ENCODE results near the gene CD24.
"Not testable (repeated sequence)": the region's sequence is repeated elsewhere in the genome, so short reads cannot be mapped to it uniquely, and the experiment has no call there.

The CD24 gene

GRCh38 chr6:106974336-106974998 is at the start of gene CD24:
Gene CD24 (minus strand): TSS chr6:106974729. CDS start chr6:106974646, 83 bp downstream.
- H3K4me3 ChIP-seq (ENCODE audit: low read depth, low read length) = peak within 1 kb of the TSS; percentile 64
- TF ChIP-seq CTCF (IDR thresholded peaks at IDR 0.05; ENCODE audit: borderline replicate concordance, insufficient read depth, low read depth, low read length) = no peak

- TF ChIP-seq CTCF (IDR thresholded peaks at IDR 0.05; ENCODE audit: borderline replicate concordance, insufficient read depth, low read depth, low read length) = no peak
- no peak overlapping the region for H3K4me3 ChIP-seq (ENCODE audit: low read depth, low read length)
Observed at GRCh38 chr6:107021446-107022185, 47.1 kb upstream of the CD24 start.

DNA sequence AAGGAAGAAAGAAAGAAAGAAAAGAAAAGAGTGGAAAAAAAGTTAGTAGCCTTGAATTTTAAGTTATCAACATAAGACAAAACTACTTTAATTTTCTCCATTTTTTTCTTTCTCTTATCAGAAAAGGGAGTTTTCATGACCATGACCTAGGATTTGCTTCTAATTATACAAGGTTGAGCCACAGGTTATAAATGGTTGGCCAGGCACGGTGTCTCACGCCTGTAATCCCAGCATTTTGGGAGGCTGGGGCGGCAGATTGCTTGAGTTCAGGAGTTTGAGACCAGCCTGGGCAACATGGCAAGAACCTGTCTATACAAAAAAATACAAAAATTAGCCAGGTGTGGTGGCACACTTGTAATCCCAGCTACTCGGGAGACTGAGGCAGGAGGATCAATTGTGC is 45.7 kb upstream of the CD24 start:
- H3K4me3 ChIP-seq (ENCODE audit: low read depth, low read length) = no peak overlapping the region
- no peak for TF ChIP-seq CTCF (IDR thresholded peaks at IDR 0.05; ENCODE audit: borderline replicate concordance, insufficient read depth, low read depth, low read length)

DNA sequence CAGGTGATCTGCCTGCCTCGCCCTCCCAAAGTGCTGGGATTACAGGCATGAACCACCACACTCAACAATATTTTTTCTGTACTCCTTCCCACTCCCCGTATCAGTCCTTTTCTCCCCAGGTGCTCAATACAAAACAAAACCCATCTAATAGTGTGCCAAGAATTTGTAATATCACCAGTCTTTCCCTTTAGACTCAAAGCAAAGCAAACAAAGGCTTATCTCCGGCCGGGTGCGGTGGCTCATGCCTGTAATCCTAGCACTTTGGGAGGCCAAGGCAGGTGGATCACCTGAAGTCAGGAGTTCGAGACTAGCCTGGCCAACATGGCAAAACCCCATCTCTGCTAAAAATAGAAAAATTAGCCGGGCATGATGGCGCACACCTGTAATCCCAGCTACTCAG is 45.1 kb upstream of the CD24 start:
- H3K4me3 ChIP-seq (ENCODE audit: low read depth, low read length) = not testable (repeated sequence)

DNA sequence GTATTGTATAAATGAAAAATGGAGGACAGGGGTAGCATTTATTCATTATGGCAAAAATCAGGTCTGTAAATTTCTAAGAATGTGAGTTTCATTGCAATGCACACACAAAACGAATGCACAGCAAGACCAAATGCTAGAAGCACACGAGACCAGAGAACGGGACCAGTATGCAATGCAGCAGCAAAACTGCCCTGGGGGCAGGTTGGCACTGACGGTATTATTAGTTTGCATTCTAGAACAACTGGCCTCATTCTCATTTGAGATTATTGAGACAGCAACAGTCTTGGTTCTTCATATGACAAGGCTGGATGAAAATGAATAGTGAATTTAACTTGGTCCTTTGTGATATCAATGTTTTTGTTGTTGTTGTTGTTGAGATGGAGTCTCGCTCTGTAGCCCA is 44.5 kb upstream of the CD24 start:
- no peak overlapping the region for H3K4me3 ChIP-seq (ENCODE audit: low read depth, low read length)

GRCh38 chr6:107009499-107009898 is 35.0 kb upstream of the CD24 start:
- H3K4me3 ChIP-seq (ENCODE audit: low read depth, low read length) = no peak overlapping the region
- TF ChIP-seq CTCF (IDR thresholded peaks at IDR 0.05; ENCODE audit: borderline replicate concordance, insufficient read depth, low read depth, low read length) = no peak

More for the DNA sequence above, 44.5 kb upstream of the CD24 start:
- no peak for TF ChIP-seq CTCF (IDR thresholded peaks at IDR 0.05; ENCODE audit: borderline replicate concordance, insufficient read depth, low read depth, low read length)

DNA sequence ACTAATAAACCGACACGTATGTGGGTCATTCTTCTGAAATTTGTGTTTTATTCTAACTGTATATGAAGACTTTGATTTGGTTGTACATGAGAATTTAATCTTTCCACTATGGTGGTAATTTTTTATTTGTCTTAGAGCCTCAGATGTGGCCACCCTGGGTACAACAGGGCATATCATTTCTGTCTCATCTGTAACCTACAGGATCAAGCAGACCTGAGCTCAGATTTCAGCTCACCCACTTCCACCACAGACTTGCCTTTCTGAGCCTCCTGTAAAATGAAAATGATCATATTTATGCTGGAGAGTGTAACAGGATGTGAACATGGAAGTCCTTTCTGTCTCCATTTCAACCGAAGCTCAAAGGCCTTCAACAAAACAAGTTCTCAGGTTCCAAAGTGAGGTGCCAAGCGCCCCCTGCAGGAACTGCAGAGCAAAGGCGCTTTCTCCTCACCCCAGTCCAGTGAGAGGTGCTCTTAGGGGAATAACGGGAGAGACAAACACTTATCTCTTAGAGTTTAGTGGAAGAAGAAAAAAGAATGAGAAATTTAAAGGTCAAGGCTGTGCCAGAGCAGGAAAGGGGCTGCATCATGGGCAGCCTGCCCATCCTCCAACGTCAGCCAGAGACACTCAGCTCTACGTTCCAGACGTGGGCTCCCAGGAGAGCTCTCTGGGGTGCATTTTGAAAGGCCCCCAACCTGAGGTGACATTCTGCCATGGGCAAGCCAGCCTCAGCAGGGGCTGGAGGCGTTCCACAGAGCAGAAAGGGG is 23.0 kb upstream of the CD24 start:
- no peak overlapping the region for H3K4me3 ChIP-seq (ENCODE audit: low read depth, low read length)
- TF ChIP-seq CTCF (IDR thresholded peaks at IDR 0.05; ENCODE audit: borderline replicate concordance, insufficient read depth, low read depth, low read length) = peak; percentile 80
